ENCODE results near the gene FUT3.

The FUT3 gene

GRCh38 chr19:5895409-5895808, 44.2 kb upstream of the FUT3 start:
- no peak for DNase-seq (ENCODE audit: low read depth, low spot score)
- H3K4me3 ChIP-seq (ENCODE audit: low read depth, low read length): no peak overlapping the region
- no peak for TF ChIP-seq CTCF (IDR thresholded peaks at IDR 0.05; ENCODE audit: low read depth, low read length)
- in situ Hi-C loops (cut with HindIII; ENCODE audit: low sequenced_read_pairs): no loop called here

DNA sequence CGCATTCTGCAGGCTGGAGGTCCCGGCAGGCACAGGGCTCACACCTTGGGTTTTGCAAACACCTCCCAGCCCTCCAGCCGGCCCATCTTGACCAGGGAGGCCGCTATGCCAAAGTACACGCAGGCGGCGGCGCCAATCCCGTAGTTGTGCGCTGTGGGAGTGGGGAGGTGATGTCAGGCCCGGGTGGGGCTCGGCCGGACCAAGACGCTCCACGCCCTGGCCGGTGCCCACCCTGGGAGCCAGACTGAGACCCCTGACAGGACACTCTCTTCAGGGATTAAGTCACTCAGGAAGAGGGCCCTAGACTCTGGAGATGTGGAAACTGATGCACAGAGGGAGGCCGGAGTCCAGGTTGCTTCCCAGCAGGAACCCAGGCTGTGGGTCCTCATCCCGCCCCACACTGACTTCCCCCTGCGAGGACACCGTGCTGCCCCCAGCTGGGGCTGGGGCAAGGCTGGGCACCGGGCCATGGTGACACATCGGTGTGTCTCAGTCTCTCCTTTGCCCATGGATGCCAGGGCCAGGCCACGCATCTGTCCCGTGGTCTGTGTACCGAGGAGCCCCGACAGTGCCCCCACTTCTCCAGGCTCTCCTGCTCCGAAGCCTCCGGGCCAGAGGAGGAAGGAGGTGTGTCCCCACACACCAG, 43.6 kb upstream of the FUT3 start:
- TF ChIP-seq CTCF (IDR thresholded peaks at IDR 0.05; ENCODE audit: low read depth, low read length): no peak
- H3K4me3 ChIP-seq (ENCODE audit: low read depth, low read length): no peak overlapping the region
- no peak for DNase-seq (ENCODE audit: low read depth, low spot score)
- in situ Hi-C loops (cut with HindIII; ENCODE audit: low sequenced_read_pairs): no loop called here

GRCh38 chr19:5893907-5894703, 42.9 kb upstream of the FUT3 start:
- no peak for DNase-seq (ENCODE audit: low read depth, low spot score)
- TF ChIP-seq CTCF (IDR thresholded peaks at IDR 0.05; ENCODE audit: low read depth, low read length): no peak
- in situ Hi-C loops (cut with HindIII; ENCODE audit: low sequenced_read_pairs): no loop called here
- no peak overlapping the region for H3K4me3 ChIP-seq (ENCODE audit: low read depth, low read length)

GRCh38 chr19:5893296-5893903, 42.2 kb upstream of the FUT3 start:
- H3K4me3 ChIP-seq (ENCODE audit: low read depth, low read length): no peak overlapping the region
- no peak for DNase-seq (ENCODE audit: low read depth, low spot score)
- in situ Hi-C loops (cut with HindIII; ENCODE audit: low sequenced_read_pairs): no loop called here
- no peak for TF ChIP-seq CTCF (IDR thresholded peaks at IDR 0.05; ENCODE audit: low read depth, low read length)

DNA sequence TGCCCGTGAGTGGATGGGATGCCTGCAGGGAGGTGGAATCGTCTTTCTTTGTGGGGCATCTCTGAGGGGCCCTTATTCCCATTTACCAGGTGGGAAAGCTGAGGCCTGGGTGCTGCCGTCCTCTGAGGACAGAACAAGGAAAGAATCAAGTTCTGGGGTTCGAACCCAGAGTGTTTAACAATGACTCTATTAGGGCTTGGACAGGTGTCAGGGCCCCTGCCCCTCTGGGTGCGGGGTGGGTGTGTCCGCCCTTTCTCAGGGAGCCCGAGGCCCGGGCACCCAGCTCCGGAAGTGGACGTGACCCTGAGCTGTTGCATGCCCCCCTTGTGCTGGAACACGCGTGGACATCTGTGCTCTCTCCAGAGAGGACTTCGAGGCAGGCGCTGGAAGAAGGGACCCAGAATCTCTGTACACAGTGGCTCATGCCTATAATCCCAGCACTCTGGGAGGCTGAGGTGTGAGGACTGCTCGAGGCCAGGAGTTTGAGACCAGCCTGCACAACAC, 41.6 kb upstream of the FUT3 start:
- in situ Hi-C loops (cut with HindIII; ENCODE audit: low sequenced_read_pairs): no loop called here
- no peak for DNase-seq (ENCODE audit: low read depth, low spot score)
- no peak for TF ChIP-seq CTCF (IDR thresholded peaks at IDR 0.05; ENCODE audit: low read depth, low read length)
- H3K4me3 ChIP-seq (ENCODE audit: low read depth, low read length): no peak overlapping the region

- in situ Hi-C loops (cut with HindIII; ENCODE audit: low sequenced_read_pairs): no loop called here
- DNase-seq (ENCODE audit: low read depth, low spot score): peak; percentile 37
- no peak overlapping the region for H3K4me3 ChIP-seq (ENCODE audit: low read depth, low read length)
- TF ChIP-seq CTCF (IDR thresholded peaks at IDR 0.05; ENCODE audit: low read depth, low read length): peak; percentile 78
Measured at GRCh38 chr19:5891938-5892771, 40.9 kb upstream of the FUT3 start.

All from astrocyte of the spinal cord (primary cell).